ENCODE measurements around the gene ATPAF1. TPM values are rescaled to one million over a fixed set of nuclear protein-coding genes. Genes with fewer than 3 reads are reported as not detected.

Gene ATPAF1
- total and polyA plus RNA-seq, 9 of the 15 experiments (the other 6 are each of a cell fraction or from before 2014, with no cell fraction given), result 6.3 to 56.2 (median 27.4) TPM

DNA sequence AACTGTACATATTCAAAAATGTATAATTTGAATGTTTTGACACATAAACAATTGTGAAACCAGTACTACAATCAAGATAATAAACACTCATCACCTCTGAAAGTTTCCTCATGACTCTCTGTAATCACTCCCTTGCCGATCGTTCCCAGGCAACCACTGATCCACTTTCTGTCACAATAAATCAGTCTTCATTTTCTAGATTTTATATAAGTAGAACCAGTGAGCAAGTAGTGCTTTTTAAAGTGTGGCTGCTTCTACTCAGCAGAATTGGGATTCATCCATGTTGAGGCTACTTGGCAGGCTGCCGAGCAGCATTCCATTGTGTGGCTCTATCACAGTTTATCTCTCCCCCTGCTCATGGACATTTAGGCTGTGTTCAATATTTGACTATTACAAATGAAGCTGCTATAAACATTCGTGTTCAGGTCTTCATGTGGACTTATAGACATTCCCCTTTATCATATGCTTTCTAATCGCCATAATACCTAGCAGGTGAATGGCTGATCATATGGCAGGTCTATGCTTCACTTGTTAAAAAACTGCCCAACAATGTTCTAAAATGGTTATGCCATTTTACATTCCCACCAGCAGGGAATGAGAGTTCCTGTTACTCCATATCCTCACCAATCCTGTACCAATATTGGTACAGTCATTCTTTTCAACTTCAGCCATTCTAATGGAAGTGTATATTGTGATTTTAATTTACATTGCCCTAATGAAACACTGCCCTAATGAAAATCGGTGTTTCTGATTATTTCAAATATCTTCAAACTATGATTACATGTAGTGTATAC is 24.0 kb upstream of the ATPAF1 start (continued):
- TF ChIP-seq FOSL1 (tag; conservative IDR thresholded peaks at IDR 0.05) (0 out of 2 replicates have a peak, but pooled peaks have one; percentile 26), ZFP1 (CRISPR knock-in tag; IDR thresholded peaks at IDR 0.05) (no peak), COPS2 (conservative IDR thresholded peaks at IDR 0.05) (no peak), SAFB (IDR thresholded peaks at IDR 0.05; ENCODE audit: borderline replicate concordance, low read depth, low read length) (no peak), FOXJ2 (tag; IDR thresholded peaks at IDR 0.05) (peak; percentile 79), ZNF347 (CRISPR knock-in tag; IDR thresholded peaks at IDR 0.05; ENCODE audit: low read depth) (no peak), KDM1A (IDR thresholded peaks at IDR 0.05) (no peak), POLR2B (IDR thresholded peaks at IDR 0.05; ENCODE audit: low read depth, partially characterized antibody) (no peak), STAT5B (CRISPR knock-in tag; IDR thresholded peaks at IDR 0.05) (no peak), TEAD1 (CRISPR knock-in tag; IDR thresholded peaks at IDR 0.05) (0 out of 4 replicates have a peak, but pooled peaks of 1 of the 2 experiments have one; percentile 32), CEBPG (CRISPR knock-in tag; IDR thresholded peaks at IDR 0.05) (no peak), CEBPG (tag; conservative IDR thresholded peaks at IDR 0.05 in 1 of 2, IDR thresholded peaks at IDR 0.05 in 1 of 2) (peak; percentile 21 to 48; a peak in 2 of 4 replicates)
- TF ChIP-seq, protein P1, sequence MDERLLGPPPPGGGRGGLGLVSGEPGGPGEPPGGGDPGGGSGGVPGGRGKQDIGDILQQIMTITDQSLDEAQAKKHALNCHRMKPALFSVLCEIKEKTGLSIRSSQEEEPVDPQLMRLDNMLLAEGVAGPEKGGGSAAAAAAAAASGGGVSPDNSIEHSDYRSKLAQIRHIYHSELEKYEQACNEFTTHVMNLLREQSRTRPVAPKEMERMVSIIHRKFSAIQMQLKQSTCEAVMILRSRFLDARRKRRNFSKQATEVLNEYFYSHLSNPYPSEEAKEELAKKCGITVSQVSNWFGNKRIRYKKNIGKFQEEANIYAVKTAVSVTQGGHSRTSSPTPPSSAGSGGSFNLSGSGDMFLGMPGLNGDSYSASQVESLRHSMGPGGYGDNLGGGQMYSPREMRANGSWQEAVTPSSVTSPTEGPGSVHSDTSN (CRISPR knock-in tag; IDR thresholded peaks at IDR 0.05; ENCODE audit: low read depth), result no peak
- TF ChIP-seq, protein P1 (tag; conservative IDR thresholded peaks at IDR 0.05; ENCODE audit: low read depth), result peak; percentile 80
- TF ChIP-seq, protein P2, sequence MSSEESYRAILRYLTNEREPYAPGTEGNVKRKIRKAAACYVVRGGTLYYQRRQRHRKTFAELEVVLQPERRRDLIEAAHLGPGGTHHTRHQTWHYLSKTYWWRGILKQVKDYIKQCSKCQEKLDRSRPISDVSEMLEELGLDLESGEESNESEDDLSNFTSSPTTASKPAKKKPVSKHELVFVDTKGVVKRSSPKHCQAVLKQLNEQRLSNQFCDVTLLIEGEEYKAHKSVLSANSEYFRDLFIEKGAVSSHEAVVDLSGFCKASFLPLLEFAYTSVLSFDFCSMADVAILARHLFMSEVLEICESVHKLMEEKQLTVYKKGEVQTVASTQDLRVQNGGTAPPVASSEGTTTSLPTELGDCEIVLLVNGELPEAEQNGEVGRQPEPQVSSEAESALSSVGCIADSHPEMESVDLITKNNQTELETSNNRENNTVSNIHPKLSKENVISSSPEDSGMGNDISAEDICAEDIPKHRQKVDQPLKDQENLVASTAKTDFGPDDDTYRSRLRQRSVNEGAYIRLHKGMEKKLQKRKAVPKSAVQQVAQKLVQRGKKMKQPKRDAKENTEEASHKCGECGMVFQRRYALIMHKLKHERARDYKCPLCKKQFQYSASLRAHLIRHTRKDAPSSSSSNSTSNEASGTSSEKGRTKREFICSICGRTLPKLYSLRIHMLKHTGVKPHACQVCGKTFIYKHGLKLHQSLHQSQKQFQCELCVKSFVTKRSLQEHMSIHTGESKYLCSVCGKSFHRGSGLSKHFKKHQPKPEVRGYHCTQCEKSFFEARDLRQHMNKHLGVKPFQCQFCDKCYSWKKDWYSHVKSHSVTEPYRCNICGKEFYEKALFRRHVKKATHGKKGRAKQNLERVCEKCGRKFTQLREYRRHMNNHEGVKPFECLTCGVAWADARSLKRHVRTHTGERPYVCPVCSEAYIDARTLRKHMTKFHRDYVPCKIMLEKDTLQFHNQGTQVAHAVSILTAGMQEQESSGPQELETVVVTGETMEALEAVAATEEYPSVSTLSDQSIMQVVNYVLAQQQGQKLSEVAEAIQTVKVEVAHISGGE (CRISPR knock-in tag; IDR thresholded peaks at IDR 0.05), result no peak
- TF ChIP-seq, protein P3, sequence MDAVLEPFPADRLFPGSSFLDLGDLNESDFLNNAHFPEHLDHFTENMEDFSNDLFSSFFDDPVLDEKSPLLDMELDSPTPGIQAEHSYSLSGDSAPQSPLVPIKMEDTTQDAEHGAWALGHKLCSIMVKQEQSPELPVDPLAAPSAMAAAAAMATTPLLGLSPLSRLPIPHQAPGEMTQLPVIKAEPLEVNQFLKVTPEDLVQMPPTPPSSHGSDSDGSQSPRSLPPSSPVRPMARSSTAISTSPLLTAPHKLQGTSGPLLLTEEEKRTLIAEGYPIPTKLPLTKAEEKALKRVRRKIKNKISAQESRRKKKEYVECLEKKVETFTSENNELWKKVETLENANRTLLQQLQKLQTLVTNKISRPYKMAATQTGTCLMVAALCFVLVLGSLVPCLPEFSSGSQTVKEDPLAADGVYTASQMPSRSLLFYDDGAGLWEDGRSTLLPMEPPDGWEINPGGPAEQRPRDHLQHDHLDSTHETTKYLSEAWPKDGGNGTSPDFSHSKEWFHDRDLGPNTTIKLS (IDR thresholded peaks at IDR 0.05; ENCODE audit: borderline replicate concordance, low read depth), result no peak

Data from K562 (cell line).